HepG2 (cell line): ENCODE data around the gene BBS1. TPM values are rescaled to one million over a fixed set of nuclear protein-coding genes. Genes with fewer than 3 reads are reported as not detected.

Experiments
- ARID4A ChIP-seq: sonication (generic); formaldehyde crosslinking; IDR thresholded peaks from 2 replicates; pipeline ENCODE4 v1.5.0; 2020; ENCODE audit warnings: mild to moderate bottlenecking, missing genetic modification reagents, borderline replicate concordance
- ATF5 ChIP-seq: sonication (generic); formaldehyde crosslinking; IDR thresholded peaks from 2 replicates; pipeline ENCODE4 v1.4.0; 2020; ENCODE audit warnings: mild to moderate bottlenecking, low read depth, missing genetic modification reagents
- HDAC1 ChIP-seq: sonication (generic); formaldehyde crosslinking; IDR thresholded peaks from 2 replicates; pipeline ENCODE4 v1.5.1; 2020; ENCODE audit warnings: mild to moderate bottlenecking, missing genetic modification reagents
- HNF4G ChIP-seq, 2 experiments: sonication (generic) in 1 of 2; formaldehyde crosslinking in 1 of 2; IDR thresholded peaks; 2 replicates each; pipeline versions ENCODE4 v1.4.0 to v1.6.1; 2011 to 2020; ENCODE audit warnings: borderline replicate concordance in 2 of 2, low read depth in 2 of 2, mild to moderate bottlenecking in 2 of 2, low read length in 1 of 2, missing genetic modification reagents in 1 of 2, moderate library complexity in 1 of 2
- PBX2 ChIP-seq: IDR thresholded peaks from 2 replicates; pipeline ENCODE4 v1.6.1; 2016; ENCODE audit warnings: control low read depth
- SAP130 ChIP-seq: IDR thresholded peaks from 2 replicates; pipeline ENCODE4 v1.6.1; 2016; ENCODE audit warnings: low read depth
- SPEN ChIP-seq: sonication (generic); formaldehyde crosslinking; IDR thresholded peaks from 2 replicates; pipeline ENCODE4 v1.5.1; 2020; ENCODE audit warnings: low read depth, mild to moderate bottlenecking, missing genetic modification reagents
- TAF1 ChIP-seq: sonication (generic); formaldehyde crosslinking; IDR thresholded peaks from 2 replicates; pipeline ENCODE4 v1.4.0; 2020; ENCODE audit warnings: missing genetic modification reagents
- ZNF383 ChIP-seq: sonication (generic); formaldehyde crosslinking; IDR thresholded peaks from 2 replicates; pipeline ENCODE4 v1.4.0; 2020; ENCODE audit warnings: missing genetic modification reagents, mild to moderate bottlenecking, borderline replicate concordance
- ZNF543 ChIP-seq: sonication (generic); formaldehyde crosslinking; IDR thresholded peaks from 2 replicates; pipeline ENCODE4 v1.4.0; 2020; ENCODE audit warnings: mild to moderate bottlenecking, missing genetic modification reagents
- ZNF7 ChIP-seq: IDR thresholded peaks from 2 replicates; pipeline ENCODE4 v1.6.1; 2016; ENCODE audit warnings: missing biosample characterization, missing genetic modification reagents
- polyA plus RNA-seq, 8 experiments: library from polyadenylated mRNA; depleted of rRNA in 3 of 8; stranded (reverse) in 7 of 8; unstranded in 1 of 8; fragments of >200 nt; fragmentation: Illumina TruSeq in 4 of 8; extraction: Trizol in 4 of 8; gene quantifications; 2 replicates each; pipeline versions ENCODE4 v1.2.1 to v1.2.3, GENCODE V29; 2011 to 2016; ENCODE audit warnings: low read depth in 4 of 8, missing spikeins in 1 of 8, mixed read lengths in 1 of 8; ENCODE audit not compliant: insufficient read depth in 1 of 8
- total RNA-seq, 5 experiments: library from RNA; depleted of rRNA; stranded (reverse); fragments of >200 nt; fragmentation: Illumina TruSeq; extraction: Trizol; gene quantifications; 2 replicates each; pipeline ENCODE4 v1.2.3, GENCODE V29; 2016; ENCODE audit warnings: low read depth in 1 of 5

Gene BBS1
- total and polyA plus RNA-seq, 2 of the 13 experiments (the other 11 are each of a cell fraction or from before 2014, with no cell fraction given), result 11.7 to 14.1 TPM

- peak; percentile 70 for TF ChIP-seq HNF4G (IDR thresholded peaks at IDR 0.05; ENCODE audit: borderline replicate concordance, low read depth, low read length)
- TF ChIP-seq HNF4G (CRISPR knock-in tag; IDR thresholded peaks at IDR 0.05; ENCODE audit: borderline replicate concordance, low read depth), result no peak
- peak; percentile 36; the same call in 1 of the 2 replicates for TF ChIP-seq ARID4A (CRISPR knock-in tag)
- no peak for TF ChIP-seq PBX2
- TF ChIP-seq SAP130, result peak; percentile 70
- no peak for TF ChIP-seq ATF5
- no peak for TF ChIP-seq ZNF543
- no peak for TF ChIP-seq ZNF383 (CRISPR knock-in tag)
- no peak for TF ChIP-seq ZNF7
- TF ChIP-seq SPEN, result peak; percentile 31; the same call in 1 of the 2 replicates
- no peak for TF ChIP-seq TAF1
- 0 out of 2 replicates have a peak, but pooled peaks have one; percentile 46 for TF ChIP-seq HDAC1 (CRISPR knock-in tag)
Measured at GRCh38 chr11:66509131-66509561, 1.3 kb upstream of the BBS1 start (continued).
